Prostate gland (tissue), 2 donors: Measurements from ENCODE around the gene SLC43A3. TPM values are rescaled to one million over a fixed set of nuclear protein-coding genes. Genes with fewer than 3 reads are reported as not detected.

Source experiments
- DNase-seq: peaks from one replicate; pipeline ENCODE4 v3.0.0-alpha.2; 2019; ENCODE audit warnings: low spot score
- H3K27ac ChIP-seq, 2 donors: fragments of 200-600 bp; sonication (generic); 2 replicates each; pipeline ENCODE4 v1.5.1; 2017 to 2019
- H3K27me3 ChIP-seq: fragments of 200-600 bp; sonication (generic); replicated peaks from 2 replicates; pipeline ENCODE4 v1.5.1; 2019; ENCODE audit not compliant: insufficient read depth
- H3K36me3 ChIP-seq, 2 donors: fragments of 200-600 bp; sonication (generic); 1 replicate in 1 of 2; 2 replicates in 1 of 2; pipeline versions ENCODE4 v1.5.1 to v1.8.1; 2017 to 2019
- H3K4me1 ChIP-seq: fragments of 200-600 bp; sonication (generic); replicated peaks from 2 replicates; pipeline ENCODE4 v1.5.1; 2019
- H3K4me3 ChIP-seq, 2 donors: fragments of 200-600 bp; sonication (generic); 2 replicates each; pipeline ENCODE4 v1.5.1; 2017 to 2019
- H3K9me3 ChIP-seq: fragments of 200-600 bp; sonication (generic); 2 replicates; pipeline ENCODE4 v1.5.1; 2017
- CTCF ChIP-seq, 4 experiments: fragments of 200-600 bp in 2 of 4; fragments of 450-650 bp in 2 of 4; sonication (generic) in 2 of 4; IDR thresholded peaks; 1 replicate in 3 of 4; 2 replicates in 1 of 4; pipeline ENCODE4 v1.5.1; 2016 to 2019; ENCODE audit warnings: antibody characterized with exemption in 4 of 4, mild to moderate bottlenecking in 2 of 4, moderate library complexity in 2 of 4
- POLR2A ChIP-seq: fragments of 450-650 bp; IDR thresholded peaks from one replicate; pipeline ENCODE4 v1.6.1; 2016; ENCODE audit warnings: antibody characterized with exemption, mild to moderate bottlenecking
- POLR2AphosphoS5 ChIP-seq: sonication (generic); formaldehyde crosslinking; IDR thresholded peaks from one replicate; pipeline ENCODE4 v1.6.1; 2017; ENCODE audit warnings: antibody characterized with exemption
- WGBS: methylation state at CpG from one replicate; pipeline ENCODE4 v1.1.5; 2018; 5-methylcytosine and 5-hydroxymethylcytosine counted together
- intact Hi-C: fragments of 100-400 bp; cut with DNase I; formaldehyde crosslinking; loops from one replicate; pipeline ENCODE4 v1.14.2; 2022
- total RNA-seq, 2 donors: library from RNA; depleted of rRNA; stranded (reverse); fragments of >200 nt; gene quantifications; one replicate each; pipeline ENCODE4 v1.1.0, GENCODE V29; 2016

SLC43A3 gene
- total RNA-seq, 2 donors from 2014 or later, result 23.3 to 39.8 TPM

GRCh38 chr11:57378186-57378585 lies 48.7 kb downstream of the SLC43A3 start:
- H3K4me3 ChIP-seq, result no peak overlapping the region
- DNase-seq, result no peak
- intact Hi-C loops, result no loop called here

GRCh38 chr11:57377107-57377506 lies 49.8 kb downstream of the SLC43A3 start:
- no peaks in the 10 kb centered on the region for H3K9me3 ChIP-seq
- no peak overlapping the region for H3K4me3 ChIP-seq
- no peak for DNase-seq
- no peaks in the 10 kb centered on the region for H3K4me1 ChIP-seq
- TF ChIP-seq POLR2A (no peak), CTCF (IDR thresholded peaks at IDR 0.05) (no peak), POLR2AphosphoS5 (no peak)
- H3K36me3 ChIP-seq, result no peaks in the 10 kb centered on the region
- H3K27ac ChIP-seq, result no peak overlapping the region
- H3K27me3 ChIP-seq, result peaks cover 5% of the 10 kb centered on the region
- 68% methylated on average over 5 of the region's 5 CpGs for WGBS
- intact Hi-C loops, result no loop called here

More at GRCh38 chr11:57378186-57378585, 48.7 kb downstream of the SLC43A3 start:
- Histone ChIP-seq H3K9me3 (no peaks in the 10 kb centered on the region), H3K4me1 (no peaks in the 10 kb centered on the region), H3K36me3 (no peaks in the 10 kb centered on the region), H3K27me3 (peaks cover 5% of the 10 kb centered on the region), H3K27ac (no peak overlapping the region)
- TF ChIP-seq POLR2AphosphoS5, result no peak
- TF ChIP-seq POLR2A, result no peak
- no peak for TF ChIP-seq CTCF (IDR thresholded peaks at IDR 0.05)

- intact Hi-C loops, result no loop called here
- Histone ChIP-seq H3K4me3 (no peak overlapping the region), H3K36me3 (no peaks in the 10 kb centered on the region), H3K27ac (no peak overlapping the region), H3K4me1 (no peaks in the 10 kb centered on the region), H3K9me3 (no peaks in the 10 kb centered on the region), H3K27me3 (peaks cover 5% of the 10 kb centered on the region)
- TF ChIP-seq CTCF (IDR thresholded peaks at IDR 0.05) (no peak), POLR2AphosphoS5 (no peak), POLR2A (no peak)
- 43% methylated on average over 19 of the region's 26 CpGs for WGBS
- DNase-seq, result no peak
Measured at GRCh38 chr11:57376095-57377090, 50.5 kb downstream of the SLC43A3 start.

- intact Hi-C loops, result no loop called here
- Histone ChIP-seq H3K4me3 (no peak overlapping the region), H3K9me3 (no peaks in the 10 kb centered on the region), H3K36me3 (no peaks in the 10 kb centered on the region), H3K27ac (no peak overlapping the region), H3K27me3 (peaks cover 5% of the 10 kb centered on the region), H3K4me1 (no peaks in the 10 kb centered on the region)
- DNase-seq, result no peak
- 75% methylated on average over 2 of the region's 2 CpGs for WGBS
- TF ChIP-seq POLR2AphosphoS5, result no peak
- no peak for TF ChIP-seq CTCF (IDR thresholded peaks at IDR 0.05)
- TF ChIP-seq POLR2A, result no peak
Measured at GRCh38 chr11:57375490-57375889, 51.4 kb downstream of the SLC43A3 start.

- WGBS, result 92% methylated on average over 3 of the region's 3 CpGs
- H3K4me1 ChIP-seq, result no peaks in the 10 kb centered on the region
- H3K27me3 ChIP-seq, result peaks cover 5% of the 10 kb centered on the region
- intact Hi-C loops, result no loop called here
- no peaks in the 10 kb centered on the region for H3K9me3 ChIP-seq
- H3K36me3 ChIP-seq, result no peaks in the 10 kb centered on the region
- TF ChIP-seq POLR2A (no peak), CTCF (IDR thresholded peaks at IDR 0.05) (no peak), POLR2AphosphoS5 (no peak)
- H3K4me3 ChIP-seq, result no peak overlapping the region
- no peak overlapping the region for H3K27ac ChIP-seq
- no peak for DNase-seq
Measured at GRCh38 chr11:57374966-57375365, 52.0 kb downstream of the SLC43A3 start.
